ENCODE measurements around the gene TUFM.
"Not testable (repeated sequence)": the region's sequence is repeated elsewhere in the genome, so short reads cannot be mapped to it uniquely, and the experiment has no call there.

TUFM gene

DNA sequence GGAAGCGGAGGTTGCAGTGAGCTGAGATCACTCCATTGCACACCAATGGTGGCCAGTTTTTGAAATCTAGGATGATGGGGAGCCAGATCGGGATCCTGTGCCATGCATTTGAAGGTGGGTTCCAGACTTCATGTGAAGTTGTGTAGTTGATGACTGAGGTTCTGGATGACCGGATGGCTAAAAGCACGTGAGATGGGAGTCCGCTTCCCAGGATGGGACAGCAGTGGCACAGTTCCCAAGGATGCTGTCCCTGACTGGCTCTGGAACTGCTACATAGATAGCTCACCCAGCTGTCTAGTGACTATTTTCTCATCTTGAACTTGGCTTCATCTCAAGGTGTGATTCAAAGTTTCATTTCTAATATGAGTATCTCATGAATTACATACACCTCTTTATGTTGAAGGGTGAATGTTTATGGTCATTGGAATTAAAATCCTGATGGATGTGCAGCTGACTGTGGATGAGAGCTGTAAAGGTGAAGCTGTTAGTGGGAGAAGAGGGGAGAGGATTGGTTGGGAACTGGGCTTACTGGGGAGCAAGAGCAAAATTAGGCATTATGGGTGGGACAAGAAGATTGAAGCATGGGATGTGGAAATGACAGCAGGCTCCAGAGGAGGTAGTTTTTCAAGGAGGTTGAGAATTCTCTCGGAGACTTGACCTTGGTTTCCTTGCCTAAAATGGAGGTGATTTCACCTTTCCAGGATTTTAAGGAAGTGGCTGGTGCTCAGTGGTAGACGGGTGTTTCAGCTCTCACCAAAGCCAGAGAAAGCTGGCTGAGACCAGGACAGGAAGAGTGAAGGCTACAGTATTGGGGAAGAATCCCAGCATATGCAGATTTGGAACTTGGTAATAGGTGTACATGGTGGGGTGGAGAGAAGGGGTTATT lies 8.2 kb downstream of the TUFM start:
- no peak for DNase-seq

DNA sequence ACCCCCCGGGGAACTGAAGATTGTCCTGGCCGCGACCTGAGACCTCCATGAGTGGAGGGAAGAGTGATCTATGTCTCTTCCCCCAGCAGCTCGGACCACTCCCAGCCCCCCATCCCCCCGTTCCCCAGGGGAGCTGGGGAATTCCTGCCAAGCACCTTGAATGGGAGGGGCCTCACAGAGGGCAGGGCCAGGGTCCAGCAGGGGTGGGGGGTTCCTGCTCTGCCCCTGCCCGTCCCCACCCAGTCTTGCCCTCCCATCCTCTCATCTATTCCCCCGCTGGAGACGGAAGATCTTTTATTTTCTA lies 9.4 kb downstream of the TUFM start:
- no peak for DNase-seq

- DNase-seq: no peak
These were observed 10.0 kb downstream of the TUFM start for GRCh38 chr16:28835864-28836760.

DNA sequence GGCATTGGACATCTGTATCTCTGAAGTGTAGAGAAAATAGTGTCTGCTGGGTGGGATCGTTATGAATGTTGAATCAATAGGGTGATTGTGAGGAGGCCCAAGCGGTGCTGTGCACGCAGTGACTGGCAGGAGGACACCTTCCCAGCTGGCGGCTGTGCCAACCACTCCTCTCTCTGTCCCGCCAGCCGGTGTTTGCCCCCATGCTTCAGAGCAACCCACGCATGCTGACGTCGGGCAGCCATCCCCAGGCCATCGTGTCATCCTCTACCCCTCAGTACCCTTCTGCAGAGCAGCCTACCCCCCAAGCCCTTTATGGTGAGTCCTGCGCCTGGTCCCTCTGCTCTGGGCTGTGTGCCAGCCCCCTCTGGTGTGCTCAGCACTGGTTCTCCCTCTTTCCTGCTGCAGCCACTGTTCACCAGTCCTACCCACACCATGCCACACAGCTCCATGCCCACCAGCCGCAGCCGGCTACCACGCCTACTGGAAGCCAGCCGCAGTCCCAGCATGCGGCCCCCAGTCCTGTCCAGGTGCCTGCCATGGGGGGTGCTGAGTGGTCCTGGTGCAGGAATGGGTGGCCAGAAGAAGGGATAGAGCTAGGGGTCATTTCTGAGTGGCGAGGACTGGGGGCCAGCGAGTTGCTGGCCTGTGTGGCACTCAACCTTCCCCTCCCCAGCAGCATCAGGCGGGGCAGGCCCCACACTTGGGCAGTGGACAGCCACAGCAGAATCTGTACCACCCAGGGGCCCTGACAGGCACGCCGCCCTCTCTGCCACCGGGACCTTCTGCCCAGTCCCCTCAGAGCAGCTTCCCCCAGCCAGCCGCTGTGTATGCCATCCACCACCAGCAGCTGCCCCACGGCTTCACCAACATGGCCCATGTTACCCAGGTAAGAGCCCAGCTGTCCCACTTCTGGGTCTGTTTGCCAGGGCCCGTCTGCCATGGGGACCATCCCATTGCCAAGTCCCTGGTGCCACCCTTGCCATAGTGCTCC lies 11.0 kb downstream of the TUFM start:
- no peak for DNase-seq

- no peak for DNase-seq
These were observed 11.8 kb downstream of the TUFM start for GRCh38 chr16:28834349-28834748.

DNA sequence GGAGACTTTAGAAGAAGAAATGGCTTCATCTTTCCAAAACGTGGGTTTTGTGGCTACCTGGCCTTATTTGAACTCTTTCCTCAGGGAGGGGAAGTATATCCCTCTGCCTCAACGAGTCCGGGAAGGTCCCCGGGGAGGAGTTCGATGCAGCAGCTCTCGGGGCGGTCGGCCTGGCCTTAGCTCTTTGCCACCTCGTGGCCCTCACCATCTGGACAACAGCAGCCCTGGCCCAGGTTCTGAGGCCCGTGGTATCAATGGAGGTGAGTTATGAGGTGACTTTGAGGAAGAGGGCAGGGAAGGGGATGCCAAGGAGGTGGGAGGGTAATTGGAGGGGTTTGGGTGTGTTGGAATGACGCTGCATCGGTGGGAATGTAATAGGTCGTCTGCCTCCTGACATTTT lies 15.6 kb downstream of the TUFM start:
- no peak for DNase-seq

GRCh38 chr16:28829747-28830146 lies 16.4 kb downstream of the TUFM start:
- DNase-seq: no peak

DNA sequence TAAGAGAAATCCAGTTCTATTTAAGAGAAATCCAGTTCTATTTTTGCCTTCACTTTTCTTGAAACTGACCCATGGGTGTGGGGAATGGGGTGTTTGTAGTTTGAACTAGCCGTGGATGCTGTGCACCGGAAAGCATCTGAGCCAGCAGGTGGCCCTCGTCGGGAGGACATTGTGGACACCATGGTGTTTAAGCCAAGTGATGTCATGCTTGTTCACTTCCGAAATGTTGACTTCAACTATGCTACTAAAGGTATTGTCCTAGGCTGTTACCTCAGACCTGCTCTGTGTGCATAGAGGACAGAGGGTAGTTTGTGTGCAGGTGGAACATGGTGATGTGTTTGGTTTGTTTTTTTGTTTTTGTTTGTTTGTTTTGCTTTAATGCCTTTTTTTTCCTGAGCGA lies 20.0 kb downstream of the TUFM start:
- no peak for DNase-seq

DNA sequence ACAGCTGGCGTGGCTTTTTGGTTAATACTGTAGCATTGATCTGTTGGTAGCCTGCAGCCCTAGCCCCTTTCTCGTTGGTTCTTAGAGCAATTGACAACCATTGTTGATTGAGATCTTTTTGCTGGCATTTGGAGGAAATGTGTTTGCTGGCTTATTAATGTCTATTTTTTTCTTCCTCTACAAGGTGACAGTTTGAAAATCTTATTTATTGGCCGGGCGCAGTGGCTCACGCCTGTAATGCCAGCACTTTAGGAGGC lies 21.5 kb downstream of the TUFM start:
- DNase-seq: no peak

GRCh38 chr16:28823873-28824716 lies 22.1 kb downstream of the TUFM start:
- DNase-seq: peak; percentile 96

DNA sequence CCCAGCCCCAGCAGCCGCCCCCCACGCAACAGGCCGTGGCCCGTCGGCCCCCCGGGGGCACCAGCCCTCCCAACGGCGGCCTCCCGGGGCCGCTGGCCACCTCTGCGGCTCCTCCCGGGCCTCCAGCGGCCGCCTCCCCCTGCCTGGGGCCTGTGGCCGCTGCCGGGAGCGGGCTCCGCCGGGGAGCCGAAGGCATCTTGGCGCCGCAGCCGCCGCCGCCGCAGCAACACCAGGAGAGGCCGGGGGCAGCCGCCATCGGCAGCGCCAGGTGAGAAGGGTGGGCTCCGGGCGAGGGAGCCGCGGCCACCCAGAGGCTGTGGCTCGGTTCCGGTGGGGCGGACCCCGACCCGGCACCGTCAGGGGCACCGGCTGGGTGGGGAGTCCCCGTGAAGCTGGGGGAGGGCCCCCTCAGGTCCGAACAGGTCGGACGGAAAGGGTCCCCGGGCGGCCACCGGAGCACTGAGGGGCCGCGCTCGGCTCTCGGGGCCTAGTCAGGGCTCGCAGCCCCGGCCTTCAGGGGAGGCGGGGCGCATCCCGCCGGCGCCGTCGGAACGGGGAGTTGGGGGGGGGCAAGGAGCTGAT lies 22.8 kb downstream of the TUFM start:
- no peak for DNase-seq

- DNase-seq: peak; percentile 91
These were observed 23.4 kb downstream of the TUFM start, which contains the start of gene ATXN2L for GRCh38 chr16:28822520-28823290. TSS of gene ATXN2L (plus strand) at chr16:28822999. CDS start at chr16:28823260, 261 bp downstream.

DNA sequence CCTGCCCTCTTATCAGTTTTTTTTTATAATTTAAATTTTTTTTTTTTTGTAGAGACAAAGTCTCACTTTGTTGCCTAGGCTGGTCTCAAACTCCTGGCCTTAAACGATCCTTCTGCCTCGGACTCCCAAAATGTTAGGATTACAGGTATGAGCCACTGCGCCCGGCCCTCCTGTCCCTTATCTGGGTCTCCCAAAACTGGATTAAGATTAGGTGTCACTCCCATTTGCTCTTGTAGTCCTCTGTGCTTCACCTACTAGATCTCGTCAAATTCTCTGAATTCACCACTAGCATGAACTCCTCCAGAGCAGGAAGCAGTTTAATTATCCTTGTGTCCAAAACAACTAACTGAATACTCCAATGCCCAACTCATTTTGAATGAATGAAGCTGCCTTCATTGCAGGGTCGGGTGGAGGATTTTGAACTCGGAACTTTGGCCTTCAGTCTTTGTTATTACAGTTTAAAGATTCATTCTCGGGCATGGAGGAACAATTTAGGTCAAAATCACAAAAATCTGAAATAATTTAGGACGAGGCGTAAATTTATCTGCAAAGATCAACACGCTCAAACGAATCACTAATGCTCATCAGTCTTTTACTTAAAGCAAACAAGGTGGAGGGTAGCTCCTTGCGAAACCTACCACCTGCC lies 24.2 kb downstream of the TUFM start:
- DNase-seq: no peak

GRCh38 chr16:28820546-28820945 lies 25.6 kb downstream of the TUFM start:
- not testable (repeated sequence) for DNase-seq

GRCh38 chr16:28820016-28820415 lies 26.1 kb downstream of the TUFM start:
- no peak for DNase-seq

- DNase-seq: not testable (repeated sequence)
These were observed 38.6 kb downstream of the TUFM start for GRCh38 chr16:28807445-28808120.

DNA sequence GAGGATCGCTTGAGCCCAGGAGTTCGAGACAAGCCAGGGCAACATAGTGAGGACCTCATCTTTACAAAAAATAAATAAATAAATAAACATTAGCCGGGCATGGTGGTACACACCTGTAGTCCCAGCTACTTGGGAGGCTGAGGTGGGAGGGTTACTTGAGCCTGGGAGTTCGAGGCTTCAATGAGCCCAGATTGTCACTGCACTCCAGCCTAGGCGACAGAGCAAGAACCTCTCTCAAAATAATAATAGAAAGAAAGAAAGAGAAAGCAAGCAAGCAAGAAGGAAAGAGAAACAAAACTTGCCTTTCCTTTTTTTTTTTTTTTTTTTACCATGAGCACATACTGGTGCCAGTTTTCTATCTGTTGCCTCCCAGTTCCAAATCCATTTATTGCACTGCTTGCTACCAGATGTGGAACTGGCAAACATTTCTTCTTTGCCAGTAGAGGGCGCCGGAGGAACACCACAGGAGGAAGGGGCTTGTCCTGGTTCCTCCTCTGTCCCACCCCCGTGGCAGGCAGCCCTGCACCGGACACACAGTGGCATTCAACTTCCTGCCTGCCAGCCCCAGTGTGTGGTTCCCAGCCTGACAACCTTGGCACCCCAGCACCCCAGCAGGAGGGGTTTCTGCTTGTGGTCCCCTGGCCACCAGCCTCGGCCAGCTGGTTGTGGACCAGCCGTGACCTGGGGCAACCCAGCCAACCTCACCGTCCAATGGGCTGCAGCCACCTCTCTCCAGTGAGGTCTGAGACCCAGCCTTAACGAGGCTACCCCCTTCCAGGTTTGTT lies 43.7 kb downstream of the TUFM start:
- peak; percentile 37 for DNase-seq
